K562 (cell line): ENCODE data around the gene PPAT. TPM values are rescaled to one million over a fixed set of nuclear protein-coding genes. Genes with fewer than 3 reads are reported as not detected.
A peak's percentile ranks its signal among the peaks of the same experiment; 100 is the strongest.

ENCODE experiments used
- ATAC-seq: fragments of 200-7000 bp; cut with Tn5 transposase; 3 replicates; pipeline ENCODE4 v1.9.1; 2020; ENCODE audit warnings: moderate library complexity
- BruUV-seq: library from RNA; stranded (reverse); fragments of 400-500 nt; replicated peaks from 2 replicates; lab custom pipeline; 2021; lab: Mats Ljungman, UMichigan
- CTCF ChIA-PET: fragments of 300-600 bp; formaldehyde crosslinking; extraction: SDS; loops from one replicate; lab custom pipeline; 2021; ENCODE audit warnings: low intra/inter-chr PET ratio; lab: Yijun Ruan, JAX
- POLR2A ChIA-PET: fragments of 300-600, 350-650 bp; sonication (Branson Sonifier 250); formaldehyde crosslinking; extraction: SDS; loops from one replicate; lab custom pipeline; 2021; ENCODE audit warnings: antibody characterized with exemption, inconsistent platforms; lab: Yijun Ruan, JAX
- DNase-seq, 4 experiments: peaks; one replicate each; pipeline versions ENCODE4 v3.0.0 to v3.0.0-alpha.2; 2011 to 2018; ENCODE audit warnings: low spot score in 3 of 4, mixed read lengths in 3 of 4; ENCODE audit errors: extremely low read depth in 1 of 4
- FAIRE-seq: peaks from 2 replicates; lab custom pipeline; 2011; peaks lifted over from hg19 to GRCh38; lab: Jason Lieb, UNC
- H2AFZ ChIP-seq: 2 replicates; pipeline ENCODE4 v1.6.0; 2011; ENCODE audit warnings: low read depth, low read length, control low read depth, inconsistent platforms
- H3K27ac ChIP-seq: fragments of 200-600 bp; 3 replicates; pipeline ENCODE4 v1.8.0; 2011; ENCODE audit warnings: low read depth, mild to moderate bottlenecking, control low read depth, inconsistent platforms, low read length, moderate library complexity, mixed read lengths; ENCODE audit errors: extremely low read depth
- H3K27me3 ChIP-seq, 2 experiments: fragments of 300-600 bp in 1 of 2; 2 replicates in 1 of 2; 3 replicates in 1 of 2; pipeline versions ENCODE4 v1.6.0 to v1.8.0; 2011; ENCODE audit warnings: inconsistent platforms in 2 of 2, low read length in 2 of 2, mild to moderate bottlenecking in 1 of 2, mixed read lengths in 1 of 2, moderate library complexity in 1 of 2; ENCODE audit not compliant: control insufficient read depth in 2 of 2, insufficient read depth in 2 of 2
- H3K36me3 ChIP-seq: fragments of 300-600 bp; 3 replicates; pipeline ENCODE4 v1.8.0; 2011; ENCODE audit warnings: mild to moderate bottlenecking, low read length, inconsistent platforms; ENCODE audit not compliant: control insufficient read depth, insufficient read depth
- H3K4me1 ChIP-seq, 2 experiments: fragments of 200-600 bp in 1 of 2; replicated peaks in 1 of 2; 2 replicates in 1 of 2; 3 replicates in 1 of 2; pipeline versions ENCODE4 v1.5.1 to v1.8.0; 2011; ENCODE audit warnings: inconsistent platforms in 2 of 2, low read length in 2 of 2, mild to moderate bottlenecking in 1 of 2, mixed read lengths in 1 of 2, moderate library complexity in 1 of 2; ENCODE audit not compliant: control insufficient read depth in 2 of 2, insufficient read depth in 2 of 2
- H3K4me2 ChIP-seq: 2 replicates; pipeline ENCODE4 v1.6.1; 2011; ENCODE audit warnings: low read length, control low read depth, inconsistent platforms, mixed read lengths; ENCODE audit not compliant: insufficient read depth
- H3K4me3 ChIP-seq: fragments of 200-600 bp; sonication (generic), shearing (Covaris generic); 2 replicates; pipeline ENCODE4 v1.5.1; 2016; ENCODE audit warnings: control low read depth, inconsistent platforms
- H3K79me2 ChIP-seq: fragments of 200-600 bp; 3 replicates; pipeline ENCODE4 v1.8.0; 2011; ENCODE audit warnings: low read length, inconsistent platforms; ENCODE audit not compliant: control insufficient read depth, insufficient read depth
- H3K9ac ChIP-seq, 2 experiments: 2 replicates each; pipeline versions ENCODE4 v1.6.0 to v1.6.1; 2011; ENCODE audit warnings: low read depth in 2 of 2, low read length in 2 of 2, control low read depth in 1 of 2, inconsistent platforms in 1 of 2, mild to moderate bottlenecking in 1 of 2, mixed read lengths in 1 of 2; ENCODE audit not compliant: insufficient read depth in 1 of 2
- H3K9me1 ChIP-seq: one replicate; pipeline ENCODE4 v1.6.0; 2011; ENCODE audit warnings: inconsistent platforms, mild to moderate bottlenecking, low read length, moderate library complexity; ENCODE audit not compliant: control insufficient read depth, insufficient read depth
- H3K9me3 ChIP-seq: replicated peaks from 2 replicates; pipeline ENCODE4 v1.5.1; 2011; ENCODE audit warnings: low read depth, low read length, inconsistent platforms; ENCODE audit not compliant: control insufficient read depth, insufficient read depth
- H4K20me1 ChIP-seq: replicated peaks from 2 replicates; pipeline ENCODE4 v1.6.1; 2011; ENCODE audit warnings: low read length, inconsistent platforms, mixed read lengths; ENCODE audit not compliant: control insufficient read depth, insufficient read depth
- EZH2 ChIP-seq: IDR thresholded peaks from 2 replicates; pipeline ENCODE4 v1.6.1; 2012; ENCODE audit warnings: low read depth, mild to moderate bottlenecking, inconsistent platforms, low read length, borderline replicate concordance
- GATAD2B ChIP-seq: fragments of 450-650 bp; IDR thresholded peaks from 2 replicates; pipeline ENCODE4 v1.6.1; 2017; ENCODE audit warnings: mild to moderate bottlenecking, borderline replicate concordance
- RBFOX2 ChIP-seq: fragments of 200-400 bp; formaldehyde crosslinking; IDR thresholded peaks from 2 replicates; pipeline ENCODE4 v1.6.1; 2017; ENCODE audit warnings: low read depth, mild to moderate bottlenecking, low read length, moderate library complexity
- ZNF512 ChIP-seq: IDR thresholded peaks from 2 replicates; pipeline ENCODE4 v1.6.1; 2016; ENCODE audit warnings: missing genetic modification characterization, missing compliant biosample characterization
- WGBS: fragments of 100-300 bp; shearing (Covaris generic); methylation state at CpG from one replicate; pipeline ENCODE4 v1.1.6; 2016; ENCODE audit warnings: low coverage, mixed read lengths; ENCODE audit not compliant: insufficient coverage; ENCODE audit errors: missing lambda C conversion rate; 5-methylcytosine and 5-hydroxymethylcytosine counted together
- in situ Hi-C: fragments of 300-500 bp; cut with MboI; formaldehyde crosslinking; loops from 4 replicates; pipeline ENCODE4 v1.15.0; 2018; ENCODE audit warnings: inconsistent platforms, mixed read lengths
- intact Hi-C: fragments of 100-400 bp; cut with micrococcal nuclease; formaldehyde crosslinking; loops from 2 replicates; pipeline ENCODE4 v1.14.2; 2022
- polyA plus RNA-seq, 8 experiments: library from polyadenylated mRNA; depleted of rRNA in 4 of 8; stranded (reverse) in 5 of 8; unstranded in 3 of 8; fragments of >200 nt; fragmentation: Nextera tagmentation in 2 of 8; fragmentation: Illumina TruSeq in 1 of 8; extraction: Ambion mirVana in 2 of 8; extraction: Trizol in 1 of 8; gene quantifications; 2 replicates each; pipeline versions ENCODE4 v1.2.1 to v1.2.3, GENCODE V29; 2011 to 2014; ENCODE audit warnings: inconsistent platforms in 1 of 8, missing spikeins in 1 of 8
- total RNA-seq, 7 experiments: library from RNA; depleted of rRNA in 6 of 7; stranded (reverse); fragments of >200 nt in 6 of 7; fragmentation: Illumina TruSeq in 2 of 7; extraction: Trizol in 2 of 7; gene quantifications; 2 replicates each; pipeline versions ENCODE4 v1.2.1 to v1.2.3, GENCODE V29; 2011 to 2021; ENCODE audit warnings: low replicate concordance in 1 of 7

Gene PPAT
- total and polyA plus RNA-seq, 9 of the 15 experiments (the other 6 are each of a cell fraction or from before 2014, with no cell fraction given) = 36.2 to 75.8 (median 55.5) TPM

GRCh38 chr4:56475917-56476316 lies 40.5 kb upstream of the PPAT start:
- FAIRE-seq (no peak), DNase-seq (no peak), ATAC-seq (peak; percentile 43; the same call in 2 of the 3 replicates)
- Histone ChIP-seq H3K4me3 (no peak overlapping the region), H3K79me2 (peaks cover 8% of the 10 kb centered on the region; the same call in 2 of the 3 replicates), H4K20me1 (no peaks in the 10 kb centered on the region), H2AFZ (no peak overlapping the region), H3K27ac (no peak overlapping the region), H3K4me2 (no peak overlapping the region), H3K4me1 (peaks cover 0 to 4% of the 10 kb centered on the region in 2 experiments; a peak in 2 of 5 replicates), H3K36me3 (peaks cover 95% of the 10 kb centered on the region), H3K9ac (no peak overlapping the region), H3K9me3 (no peaks in the 10 kb centered on the region), H3K9me1 (no peaks in the 10 kb centered on the region), H3K27me3 (no peaks in the 10 kb centered on the region)
- in situ Hi-C loops = no loop called here
- CTCF ChIA-PET = no interaction called here
- TF ChIP-seq RBFOX2 (0 out of 2 replicates have a peak, but pooled peaks have one; percentile 6), EZH2 (no peak)
- intact Hi-C loops = no loop called here
- POLR2A ChIA-PET = interaction anchor here (1.0 kb wide), 1 partner anchor 10 kb away, joined by 7 read pairs; no protein-coding TSS in a partner anchor
- 92% methylated on average over 2 of the region's 2 CpGs for WGBS
- BruUV-seq = no TSS peak

GRCh38 chr4:56469489-56470210 lies 34.2 kb upstream of the PPAT start:
- FAIRE-seq = no peak
- Histone ChIP-seq H3K4me3 (no peak overlapping the region), H3K79me2 (peaks cover 67% of the 10 kb centered on the region), H4K20me1 (peaks cover 4% of the 10 kb centered on the region; the same call in 1 of the 2 replicates), H3K4me2 (no peak overlapping the region), H3K4me1 (peaks cover 0 to 10% of the 10 kb centered on the region in 2 experiments; a peak in 3 of 5 replicates), H3K27ac (no peak overlapping the region), H3K9me1 (no peaks in the 10 kb centered on the region), H3K36me3 (peaks cover 54% of the 10 kb centered on the region), H2AFZ (no peak overlapping the region), H3K9ac (peak overlapping the region in 1 of 2 experiments; percentile 100; a peak in 1 of 4 replicates), H3K27me3 (no peaks in the 10 kb centered on the region), H3K9me3 (no peaks in the 10 kb centered on the region)
- ChIA-PET CTCF (no interaction called here), POLR2A (interaction anchor here (1.6 to 2.0 kb wide), 3 partner anchors 14 to 75 kb away, joined by 6 to 12 read pairs (median 7); partner anchors contain the start of genes PAICS and PPAT)
- no peak for ATAC-seq
- no peak for DNase-seq
- WGBS = 66% methylated on average over 6 of the region's 6 CpGs
- intact Hi-C loops = loop anchor here (2.0 to 5.0 kb wide), 2 partner anchors 75 to 82 kb away; partner anchors contain the start of gene AASDH
- in situ Hi-C loops = no loop called here
- BruUV-seq = no TSS peak
- TF ChIP-seq ZNF512 (tag) (peak; percentile 50), GATAD2B (no peak)
